Peyer's patch (tissue), 4 donors: ENCODE data around the gene PDE11A. TPM values are rescaled to one million over a fixed set of nuclear protein-coding genes. Genes with fewer than 3 reads are reported as not detected.
A peak's percentile ranks its signal among the peaks of the same experiment; 100 is the strongest.
"Not testable (repeated sequence)": the region's sequence is repeated elsewhere in the genome, so short reads cannot be mapped to it uniquely, and the experiment has no call there.

Experiments
- DNase-seq, 3 donors: peaks; one replicate each; pipeline ENCODE4 v3.0.0-alpha.2; 2017 to 2019
- H3K27ac ChIP-seq, 4 donors: fragments of 200-600 bp; sonication (generic); one replicate each; pipeline ENCODE4 v1.5.1; 2016 to 2019
- H3K27me3 ChIP-seq, 2 donors: fragments of 200-600 bp; sonication (generic); one replicate each; pipeline ENCODE4 v1.5.1; 2019
- H3K36me3 ChIP-seq, 3 donors: fragments of 200-600 bp; sonication (generic); one replicate each; pipeline ENCODE4 v1.5.1; 2016 to 2019
- H3K4me1 ChIP-seq, 4 donors: fragments of 200-600 bp; sonication (generic); one replicate each; pipeline ENCODE4 v1.5.1; 2016 to 2019
- H3K4me3 ChIP-seq, 4 donors: fragments of 200-600 bp; sonication (generic); 1 replicate in 3 of 4; 2 replicates in 1 of 4; pipeline ENCODE4 v1.5.1; 2016 to 2019; ENCODE audit warnings: mild to moderate bottlenecking in 1 of 4
- H3K9me3 ChIP-seq, 4 donors: fragments of 200-600 bp; sonication (generic); one replicate each; pipeline ENCODE4 v1.5.1; 2016 to 2019; ENCODE audit warnings: mild to moderate bottlenecking in 1 of 4
- CTCF ChIP-seq, 6 experiments: fragments of 450-650 bp in 4 of 6; fragments of 200-600 bp in 2 of 6; sonication (generic) in 1 of 6; IDR thresholded peaks; one replicate each; pipeline ENCODE4 v1.5.1; 2017 to 2019; ENCODE audit warnings: antibody characterized with exemption in 6 of 6, mild to moderate bottlenecking in 3 of 6, moderate library complexity in 1 of 6
- POLR2A ChIP-seq, 2 donors: fragments of 450-650 bp; IDR thresholded peaks; one replicate each; pipeline ENCODE4 v1.5.1; 2017; ENCODE audit warnings: antibody characterized with exemption in 2 of 2, mild to moderate bottlenecking in 2 of 2, moderate library complexity in 2 of 2
- total RNA-seq, 4 donors: library from RNA; depleted of rRNA; stranded (reverse); fragments of >200 nt; gene quantifications; one replicate each; pipeline ENCODE4 v1.1.0, GENCODE V29; 2016

PDE11A gene
- total RNA-seq, 4 donors from 2014 or later, result 1.6 to 2.1 (median 1.7) TPM

- TF ChIP-seq POLR2A (IDR thresholded peaks at IDR 0.05) (no peak), CTCF (IDR thresholded peaks at IDR 0.05) (no peak)
- no peaks in the 10 kb centered on the region for H3K36me3 ChIP-seq
- DNase-seq, result no peak
- H3K4me1 ChIP-seq, result no peaks in the 10 kb centered on the region
- no peaks in the 10 kb centered on the region for H3K27me3 ChIP-seq
- no peak overlapping the region for H3K27ac ChIP-seq
- H3K4me3 ChIP-seq, result no peak overlapping the region
- H3K9me3 ChIP-seq, result no peaks in the 10 kb centered on the region
These were observed 274.8 kb downstream of the PDE11A start for GRCh38 chr2:177797808-177798207.

DNA sequence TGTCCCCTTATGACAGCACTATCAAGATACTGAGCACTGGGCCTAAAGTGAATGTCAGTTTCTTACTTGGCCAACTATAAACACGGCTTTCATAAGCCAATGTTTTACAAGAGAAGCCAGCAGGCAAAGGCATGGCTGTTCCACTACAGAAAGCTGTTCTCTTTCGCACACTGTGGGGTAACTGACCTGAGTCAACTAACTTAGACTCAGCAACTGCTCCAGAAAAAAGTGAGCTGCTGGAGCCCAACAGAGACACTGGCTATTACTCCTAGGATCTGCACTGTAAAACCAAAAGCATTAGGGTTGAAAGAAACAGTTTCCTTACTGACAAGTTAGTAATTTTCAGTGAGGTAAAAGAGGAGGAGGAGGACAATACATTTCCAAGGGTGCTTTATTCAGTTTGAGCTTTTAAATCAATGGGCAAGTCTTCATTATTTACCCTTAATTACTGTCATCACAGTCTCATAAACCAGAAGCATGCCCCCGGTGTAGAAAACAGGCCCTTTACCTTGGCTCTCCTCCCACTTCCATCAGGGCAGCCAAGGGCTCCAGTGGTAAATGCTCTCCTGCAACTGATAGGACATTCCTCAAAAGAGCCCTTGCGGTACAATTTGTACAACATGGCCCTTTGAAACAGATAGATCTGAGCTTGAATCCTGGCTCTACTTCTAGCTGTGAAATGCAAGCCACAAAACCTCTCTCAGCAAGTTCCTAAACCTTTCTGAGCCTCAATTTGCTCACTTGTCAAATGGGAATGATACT, 275.7 kb downstream of the PDE11A start:
- no peaks in the 10 kb centered on the region for H3K36me3 ChIP-seq
- H3K4me3 ChIP-seq, result no peak overlapping the region
- no peak overlapping the region for H3K27ac ChIP-seq
- no peaks in the 10 kb centered on the region for H3K9me3 ChIP-seq
- H3K27me3 ChIP-seq, result no peaks in the 10 kb centered on the region
- DNase-seq, result no peak
- no peaks in the 10 kb centered on the region for H3K4me1 ChIP-seq
- no peak for TF ChIP-seq POLR2A (IDR thresholded peaks at IDR 0.05)

DNA sequence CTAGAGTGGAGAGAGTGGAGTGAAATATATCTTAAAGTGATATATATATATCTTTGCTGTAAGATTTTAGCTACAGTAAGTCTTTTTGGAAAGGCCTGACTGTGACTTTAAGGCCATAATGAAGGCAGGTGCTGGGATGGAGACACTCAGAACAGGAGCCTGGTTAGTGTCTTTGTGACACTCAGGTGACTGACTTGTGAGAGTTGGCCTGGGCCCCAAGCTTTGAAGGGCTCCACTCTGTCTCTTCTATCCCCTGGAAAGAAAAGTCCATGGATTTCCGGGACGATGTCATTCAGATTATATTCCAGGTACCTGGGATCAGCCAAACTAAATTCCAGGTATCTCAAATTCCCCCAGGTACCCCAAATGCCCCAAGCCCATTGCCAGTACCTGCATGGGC, 276.6 kb downstream of the PDE11A start:
- no peak for DNase-seq
- no peaks in the 10 kb centered on the region for H3K36me3 ChIP-seq
- H3K4me1 ChIP-seq, result no peaks in the 10 kb centered on the region
- no peak for TF ChIP-seq POLR2A (IDR thresholded peaks at IDR 0.05)
- TF ChIP-seq CTCF (IDR thresholded peaks at IDR 0.05), result no peak
- H3K27me3 ChIP-seq, result no peaks in the 10 kb centered on the region
- no peak overlapping the region for H3K4me3 ChIP-seq
- no peaks in the 10 kb centered on the region for H3K9me3 ChIP-seq
- no peak overlapping the region for H3K27ac ChIP-seq

GRCh38 chr2:177785143-177785542, 287.4 kb downstream of the PDE11A start:
- H3K9me3 ChIP-seq, DNase-seq, H3K27me3 ChIP-seq, H3K36me3 ChIP-seq, H3K4me3 ChIP-seq: not testable (repeated sequence)
- Histone ChIP-seq H3K4me1 (peaks cover 0 to 14% (median 0%) of the 10 kb centered on the region in 4 donors), H3K27ac (peak overlapping the region in 1 of 4 donors; percentile 1)

DNA sequence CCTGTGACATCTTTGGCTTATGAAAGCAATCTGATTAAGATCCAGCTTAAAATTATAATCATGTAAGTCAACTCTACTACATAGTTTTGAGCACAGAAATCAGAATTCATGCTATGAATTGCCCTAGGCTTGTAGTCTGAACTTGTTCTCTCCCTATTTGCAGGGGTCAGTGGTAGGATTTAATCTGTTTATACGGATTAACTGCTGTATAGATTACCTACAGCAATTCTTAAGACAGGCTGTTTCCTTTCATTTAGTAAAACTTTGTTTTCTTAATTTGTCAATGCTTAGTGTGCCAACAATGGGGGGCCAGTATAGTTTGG, 287.9 kb downstream of the PDE11A start:
- no peaks in the 10 kb centered on the region for H3K36me3 ChIP-seq
- no peaks in the 10 kb centered on the region for H3K9me3 ChIP-seq
- no peaks in the 10 kb centered on the region for H3K27me3 ChIP-seq
- peak overlapping the region in 2 of 4 donors; percentile 1 to 56 for H3K27ac ChIP-seq
- peaks cover 0 to 14% (median 0%) of the 10 kb centered on the region in 4 donors for H3K4me1 ChIP-seq
- H3K4me3 ChIP-seq, result peak overlapping the region in 1 of 4 donors; percentile 27
- DNase-seq, result no peak
- TF ChIP-seq POLR2A (IDR thresholded peaks at IDR 0.05), result no peak
- TF ChIP-seq CTCF (IDR thresholded peaks at IDR 0.05), result no peak

DNA sequence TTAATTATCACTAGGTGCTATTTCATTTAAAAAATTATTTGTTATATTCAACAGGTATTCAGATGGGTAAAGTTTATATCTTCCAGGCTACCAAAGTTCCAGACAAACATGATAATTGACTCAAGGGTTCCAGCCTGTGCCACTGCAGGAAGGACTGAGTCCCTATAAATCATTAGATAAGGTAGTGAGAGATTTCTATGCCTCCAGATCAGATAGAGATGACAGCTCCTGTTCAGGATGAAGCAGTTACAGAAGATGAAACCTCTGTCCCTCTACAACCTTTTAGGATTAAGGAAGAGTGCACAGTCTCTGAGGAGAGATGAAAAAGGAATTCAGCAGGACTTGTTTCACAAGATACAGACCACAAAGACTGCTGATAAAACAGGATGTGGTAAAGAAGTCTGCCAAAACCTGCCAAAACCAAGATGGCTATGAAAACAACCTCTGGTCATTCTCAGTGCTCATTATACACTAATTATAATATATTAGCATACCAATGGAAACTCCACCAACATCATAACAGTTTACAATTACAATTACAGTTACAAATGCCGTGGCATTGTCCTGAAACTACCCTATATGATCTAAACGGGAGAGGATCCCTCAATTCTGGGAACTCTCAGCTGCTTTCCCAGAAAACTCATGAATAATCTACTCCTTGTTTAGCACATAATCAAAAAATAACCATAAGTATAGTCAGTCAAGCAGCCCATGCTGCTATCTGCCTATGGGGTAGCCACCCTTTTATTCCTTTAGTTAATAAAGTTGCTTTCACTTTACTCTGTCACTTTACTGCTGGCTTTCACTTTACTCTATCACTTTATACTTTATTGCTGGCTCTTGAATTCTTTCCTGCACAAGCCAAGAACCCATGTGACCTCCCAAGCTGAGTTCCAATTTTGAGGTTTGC, 288.5 kb downstream of the PDE11A start:
- peaks cover 0 to 14% (median 0%) of the 10 kb centered on the region in 4 donors for H3K4me1 ChIP-seq
- TF ChIP-seq POLR2A (IDR thresholded peaks at IDR 0.05) (no peak), CTCF (IDR thresholded peaks at IDR 0.05) (no peak)
- peak overlapping the region in 1 of 4 donors; percentile 56 for H3K27ac ChIP-seq
- H3K27me3 ChIP-seq, result no peaks in the 10 kb centered on the region
- no peak for DNase-seq
- H3K36me3 ChIP-seq, result no peaks in the 10 kb centered on the region
- H3K4me3 ChIP-seq, result peak overlapping the region in 2 of 4 donors; percentile 1 to 27
- H3K9me3 ChIP-seq, result no peaks in the 10 kb centered on the region
